Activated gamma-delta T cell treated with anti-CD3 and anti-CD28 coated beads, Interleukin-2, amount 50 U/mL, for 16 hours (primary cell): ENCODE data around the gene ID3.
"Not testable (repeated sequence)": the region's sequence is repeated elsewhere in the genome, so short reads cannot be mapped to it uniquely, and the experiment has no call there.

Experiments used
- DNase-seq: peaks from one replicate; pipeline ENCODE4 v3.0.0-alpha.2; 2020; ENCODE audit warnings: low read depth

Gene ID3

GRCh38 chr1:23588749-23589548 is 29.6 kb upstream of the ID3 start:
- no peak for DNase-seq

GRCh38 chr1:23585321-23586022 is 26.2 kb upstream of the ID3 start:
- no peak for DNase-seq

- not testable (repeated sequence) for DNase-seq
Observed at GRCh38 chr1:23583727-23584126, 24.4 kb upstream of the ID3 start.

GRCh38 chr1:23582820-23583219 is 23.5 kb upstream of the ID3 start:
- no peak for DNase-seq

GRCh38 chr1:23581219-23581618 is 21.9 kb upstream of the ID3 start:
- no peak for DNase-seq

- DNase-seq, result no peak
Observed at GRCh38 chr1:23578997-23579363, 19.7 kb upstream of the ID3 start.

GRCh38 chr1:23578311-23578996 is 19.2 kb upstream of the ID3 start:
- DNase-seq, result no peak

- no peak for DNase-seq
Observed at GRCh38 chr1:23577056-23578004, 18.0 kb upstream of the ID3 start.

GRCh38 chr1:23576338-23577055 is 17.2 kb upstream of the ID3 start:
- no peak for DNase-seq

GRCh38 chr1:23575226-23575810 is 16.0 kb upstream of the ID3 start:
- no peak for DNase-seq

- no peak for DNase-seq
Observed at GRCh38 chr1:23574265-23574754, 15.0 kb upstream of the ID3 start.

- no peak for DNase-seq
Observed at GRCh38 chr1:23573574-23574182, 14.4 kb upstream of the ID3 start.

GRCh38 chr1:23571465-23571864 is 12.2 kb upstream of the ID3 start:
- DNase-seq, result no peak

- no peak for DNase-seq
Observed at GRCh38 chr1:23570001-23570691, 10.8 kb upstream of the ID3 start.

GRCh38 chr1:23568608-23569383 is 9.5 kb upstream of the ID3 start:
- no peak for DNase-seq

GRCh38 chr1:23567996-23568607 is 8.8 kb upstream of the ID3 start:
- no peak for DNase-seq

GRCh38 chr1:23567629-23567995 is 8.3 kb upstream of the ID3 start:
- no peak for DNase-seq

GRCh38 chr1:23566304-23566703 is 7.0 kb upstream of the ID3 start:
- no peak for DNase-seq
